GM21619 (cell line): ENCODE data around the gene CLCN4.

Source experiments
- ATAC-seq: cut with Tn5 transposase; IDR thresholded peaks from one replicate; pipeline ENCODE4 v1.9.1; 2021; ENCODE audit not compliant: unreplicated experiment

The CLCN4 gene

GRCh38 chrX:10166248-10166716 is 9.5 kb downstream of the CLCN4 start:
- ATAC-seq = no peak

GRCh38 chrX:10166731-10167151 is 10.0 kb downstream of the CLCN4 start:
- ATAC-seq = no peak

GRCh38 chrX:10167573-10167972 is 10.8 kb downstream of the CLCN4 start:
- no peak for ATAC-seq

GRCh38 chrX:10168226-10168625 is 11.5 kb downstream of the CLCN4 start:
- no peak for ATAC-seq

DNA sequence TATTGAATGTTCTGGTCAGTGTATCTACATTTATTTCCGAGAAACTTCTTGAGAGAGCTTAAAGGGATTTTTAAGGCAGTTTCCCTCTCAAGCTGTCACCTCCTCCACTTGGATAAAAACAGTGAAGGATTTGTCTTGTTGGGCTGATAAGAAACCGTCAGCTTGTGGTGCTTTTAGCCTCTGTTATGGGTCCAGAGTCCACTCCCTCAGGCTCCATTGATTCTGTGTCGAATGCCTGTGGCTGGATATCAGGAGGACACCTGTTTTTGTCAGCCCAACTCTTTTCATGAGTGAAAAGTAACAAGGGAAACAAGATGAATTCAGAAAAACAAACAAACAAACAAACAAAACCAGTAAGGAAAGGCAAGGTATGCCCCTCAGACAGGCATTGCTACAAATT is 12.4 kb downstream of the CLCN4 start:
- ATAC-seq = no peak

- ATAC-seq = no peak
Measured at GRCh38 chrX:10171249-10171648, 14.5 kb downstream of the CLCN4 start.

DNA sequence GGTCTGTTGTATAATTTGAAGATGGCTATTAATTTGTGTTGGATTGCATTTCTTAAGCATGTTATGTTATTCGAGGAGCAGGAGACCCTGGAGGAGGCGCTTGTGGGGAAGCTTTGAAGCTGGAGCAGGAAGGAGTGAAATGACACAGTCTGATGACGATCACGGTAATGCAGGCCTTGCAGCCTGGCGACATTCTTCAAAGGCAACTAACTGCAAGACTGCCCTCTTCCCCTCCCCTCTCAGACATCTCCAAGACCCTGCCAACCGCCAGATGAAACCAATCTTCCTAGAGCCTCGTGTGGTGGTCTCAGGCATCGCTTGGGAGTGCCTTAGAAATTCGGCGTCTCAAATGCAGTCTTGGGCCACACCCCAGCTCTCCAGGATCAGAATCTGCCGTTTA is 16.1 kb downstream of the CLCN4 start:
- ATAC-seq = no peak

DNA sequence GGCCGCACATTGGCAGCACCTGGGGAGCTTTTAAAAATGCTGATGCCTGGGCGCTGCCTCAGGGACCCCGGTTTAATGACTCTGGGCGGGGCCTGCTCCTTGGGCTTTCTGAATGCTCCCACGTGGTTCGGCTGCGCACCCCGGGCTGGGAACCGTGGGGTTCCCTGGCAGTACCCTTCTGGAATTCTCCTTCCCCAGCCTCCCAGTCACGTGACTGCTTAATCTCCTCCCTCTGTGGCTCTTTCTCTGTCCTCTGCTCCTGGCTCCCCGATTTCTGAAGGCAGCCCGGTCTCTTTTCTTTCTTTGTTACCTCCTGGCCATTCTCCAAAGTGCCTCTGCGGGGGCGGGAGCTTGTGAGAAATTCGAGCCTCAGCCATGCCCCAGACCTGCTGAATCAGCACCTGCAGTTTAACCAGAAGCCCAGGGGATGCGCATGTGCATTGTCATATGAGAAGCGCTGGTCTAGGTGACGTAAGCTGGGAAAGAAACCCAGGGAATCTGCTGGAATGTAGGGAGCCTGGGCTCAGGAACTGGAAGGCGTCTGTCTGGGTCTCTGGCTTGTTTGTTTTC is 16.6 kb downstream of the CLCN4 start:
- no peak for ATAC-seq

GRCh38 chrX:10174051-10174450 is 17.3 kb downstream of the CLCN4 start:
- no peak for ATAC-seq

- no peak for ATAC-seq
Measured at GRCh38 chrX:10174810-10175209, 18.0 kb downstream of the CLCN4 start.

DNA sequence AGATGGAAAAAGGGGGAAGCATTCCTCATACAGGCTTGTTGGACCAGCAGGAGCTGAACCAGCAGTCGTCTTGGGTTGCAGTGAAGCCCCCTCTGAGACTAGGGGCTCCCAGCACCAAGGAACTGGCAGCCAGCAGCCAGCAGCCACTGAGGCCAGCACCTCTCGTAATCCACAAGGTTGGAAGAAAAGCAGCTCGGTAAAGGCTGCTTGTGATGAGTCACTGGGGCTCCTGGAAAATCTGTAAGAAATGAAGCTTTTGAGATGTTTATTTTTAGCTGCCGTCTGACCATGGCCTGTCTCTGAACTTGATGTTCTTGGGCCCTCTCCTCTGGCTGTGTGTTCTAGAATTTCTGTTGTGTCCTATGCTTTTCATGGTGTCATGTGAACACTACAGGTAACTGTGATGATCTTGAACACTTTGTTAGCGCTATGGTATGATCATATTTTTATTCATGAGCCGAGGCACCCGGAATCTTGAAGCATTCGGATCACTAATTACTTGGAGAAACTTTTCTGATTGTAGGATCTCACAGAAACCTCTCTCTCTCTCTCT is 18.6 kb downstream of the CLCN4 start:
- no peak for ATAC-seq

DNA sequence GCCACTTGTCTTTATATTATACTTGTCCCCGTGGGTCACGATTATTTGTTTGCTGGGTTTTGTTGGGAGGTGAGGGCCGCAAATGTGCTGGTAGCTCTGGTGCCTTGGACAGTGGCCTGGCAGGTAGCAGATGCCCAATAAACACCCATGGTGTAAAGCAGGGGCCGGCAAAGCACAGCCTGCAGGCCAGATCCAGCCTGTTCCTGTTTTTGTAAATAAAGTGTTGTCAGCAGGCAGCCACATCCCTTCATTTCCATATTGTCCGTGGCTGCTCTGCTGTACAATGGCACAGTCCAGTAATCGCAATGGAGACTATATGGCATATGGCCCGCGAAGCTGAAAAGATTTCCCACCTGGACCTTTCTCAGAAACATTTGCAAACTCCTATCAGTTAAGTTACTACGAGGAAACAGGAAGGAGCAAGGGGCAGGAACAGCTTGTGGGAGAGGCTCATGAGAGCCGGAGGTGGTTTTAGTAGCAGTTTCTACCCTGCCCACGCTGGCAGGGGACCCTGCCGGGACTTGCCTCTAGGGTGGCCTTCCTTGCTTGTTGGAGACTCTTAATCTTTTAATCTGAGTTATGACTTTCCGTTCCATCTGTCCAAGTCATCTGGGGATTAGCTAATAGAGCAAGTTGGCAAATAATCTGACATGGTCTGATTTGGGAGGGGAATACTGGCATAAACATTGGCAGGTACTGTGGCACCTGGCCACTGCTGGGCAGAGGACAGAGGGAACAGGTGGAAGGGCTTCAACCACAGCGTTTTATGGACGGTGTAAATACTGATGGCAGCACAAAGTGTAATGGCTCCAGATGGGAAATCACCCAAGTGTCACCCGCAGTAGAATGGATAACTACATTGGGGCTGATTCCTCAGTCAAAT is 19.6 kb downstream of the CLCN4 start:
- no peak for ATAC-seq

DNA sequence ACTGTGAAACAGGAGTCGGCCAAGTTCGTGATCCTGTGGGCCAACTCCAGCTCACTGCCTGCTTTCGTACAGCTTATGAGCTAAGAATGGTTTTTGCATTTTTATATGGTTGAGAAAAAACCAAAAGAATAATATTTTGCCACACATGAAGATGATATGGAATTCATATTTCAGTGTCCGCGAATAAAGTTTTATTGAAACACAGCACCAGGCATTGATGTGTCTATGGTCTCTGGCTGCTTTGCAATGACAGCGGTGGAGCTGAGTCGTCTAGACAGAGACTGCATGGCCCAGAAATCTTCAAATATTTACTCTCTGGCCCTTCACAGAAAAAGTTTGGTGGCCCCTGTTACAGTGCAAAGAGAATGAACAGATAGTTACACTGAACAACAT is 20.2 kb downstream of the CLCN4 start:
- no peak for ATAC-seq

DNA sequence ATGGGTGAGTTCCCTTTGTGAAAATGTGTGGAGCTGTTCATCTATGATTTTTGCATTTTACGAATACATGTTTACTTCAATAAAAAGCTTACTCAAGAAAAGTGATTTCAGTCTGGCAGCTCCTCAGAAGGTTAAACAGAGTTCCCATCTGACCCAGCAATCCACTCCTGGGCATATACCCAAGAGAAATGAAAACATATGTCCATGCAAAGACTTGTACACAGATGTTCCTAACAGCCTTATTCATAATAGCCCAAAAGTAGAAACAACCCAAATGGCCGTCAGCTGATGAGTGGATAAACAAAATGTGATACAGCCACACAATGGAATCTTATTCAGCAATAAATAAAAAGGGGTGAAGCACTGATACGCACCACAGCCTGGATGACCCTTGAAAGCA is 20.8 kb downstream of the CLCN4 start:
- ATAC-seq = no peak

DNA sequence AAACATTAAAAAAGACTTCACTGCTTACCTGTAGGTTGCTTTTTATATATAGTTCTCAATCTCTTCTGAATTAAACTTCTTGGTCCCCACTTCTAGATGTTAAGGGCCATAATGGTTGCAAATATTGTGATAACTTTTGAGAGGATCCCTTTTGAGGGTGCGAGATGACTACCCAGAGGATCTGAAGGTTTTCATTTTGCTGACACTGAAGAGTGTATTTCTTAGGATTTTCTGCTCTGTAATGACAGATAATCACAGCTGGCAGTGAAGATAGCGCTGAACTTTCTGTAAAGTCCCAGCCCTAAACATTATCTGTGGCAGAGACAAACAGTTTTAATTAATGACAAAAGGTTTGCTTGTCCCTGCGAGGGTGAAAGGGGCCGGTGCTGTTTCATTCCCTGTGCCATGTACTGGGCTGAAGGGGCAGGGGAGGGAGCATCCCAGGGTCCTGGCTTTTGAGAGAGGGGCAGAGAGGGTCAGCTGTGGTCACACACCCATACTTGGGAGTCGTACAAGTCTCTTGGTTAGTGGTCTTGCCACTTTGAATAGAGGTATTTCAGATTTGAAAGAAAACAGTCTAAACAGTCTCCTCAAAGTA is 22.2 kb downstream of the CLCN4 start:
- ATAC-seq = no peak

DNA sequence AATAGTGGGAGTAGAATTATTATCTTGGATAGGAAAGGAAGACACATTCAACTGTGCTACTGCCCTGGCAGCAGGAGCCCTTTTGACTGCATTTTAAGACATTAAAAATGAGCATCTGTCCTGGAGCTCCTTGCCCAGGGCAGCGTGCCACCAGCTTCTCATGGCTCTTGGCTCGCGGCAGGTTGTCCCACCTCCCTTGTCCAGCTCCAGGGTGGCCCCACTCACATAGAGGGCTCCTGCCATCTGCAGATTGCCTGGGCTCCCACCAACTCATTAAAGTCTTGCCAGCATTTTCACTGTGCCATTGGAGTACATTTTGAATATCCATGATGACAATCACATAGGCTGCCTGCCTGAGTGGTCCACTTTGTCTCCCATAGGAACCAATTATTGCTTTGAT is 27.0 kb downstream of the CLCN4 start:
- ATAC-seq = no peak

GRCh38 chrX:10184411-10184810 is 27.6 kb downstream of the CLCN4 start:
- no peak for ATAC-seq

DNA sequence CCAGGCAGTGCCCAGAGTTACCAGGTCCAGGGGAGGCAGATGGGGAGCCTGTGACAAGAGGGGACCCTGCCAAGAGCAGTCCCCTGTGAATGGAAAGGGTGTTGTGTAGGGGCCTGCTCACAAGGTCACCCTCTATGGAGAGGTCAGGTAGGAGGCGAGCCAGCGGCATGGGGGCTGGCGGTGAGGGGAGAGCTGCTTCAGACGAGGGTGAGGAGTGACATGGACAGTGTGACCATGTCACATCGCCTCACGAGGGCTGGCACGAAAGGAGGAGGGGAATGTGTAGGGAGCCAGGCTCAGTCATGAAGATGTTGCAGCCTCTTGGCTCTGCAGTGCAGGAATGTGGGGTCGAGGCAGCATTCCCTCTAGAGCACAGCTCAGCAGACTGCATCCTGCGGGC is 29.6 kb downstream of the CLCN4 start:
- ATAC-seq = no peak

GRCh38 chrX:10187421-10187820 is 30.6 kb downstream of the CLCN4 start:
- ATAC-seq = no peak

DNA sequence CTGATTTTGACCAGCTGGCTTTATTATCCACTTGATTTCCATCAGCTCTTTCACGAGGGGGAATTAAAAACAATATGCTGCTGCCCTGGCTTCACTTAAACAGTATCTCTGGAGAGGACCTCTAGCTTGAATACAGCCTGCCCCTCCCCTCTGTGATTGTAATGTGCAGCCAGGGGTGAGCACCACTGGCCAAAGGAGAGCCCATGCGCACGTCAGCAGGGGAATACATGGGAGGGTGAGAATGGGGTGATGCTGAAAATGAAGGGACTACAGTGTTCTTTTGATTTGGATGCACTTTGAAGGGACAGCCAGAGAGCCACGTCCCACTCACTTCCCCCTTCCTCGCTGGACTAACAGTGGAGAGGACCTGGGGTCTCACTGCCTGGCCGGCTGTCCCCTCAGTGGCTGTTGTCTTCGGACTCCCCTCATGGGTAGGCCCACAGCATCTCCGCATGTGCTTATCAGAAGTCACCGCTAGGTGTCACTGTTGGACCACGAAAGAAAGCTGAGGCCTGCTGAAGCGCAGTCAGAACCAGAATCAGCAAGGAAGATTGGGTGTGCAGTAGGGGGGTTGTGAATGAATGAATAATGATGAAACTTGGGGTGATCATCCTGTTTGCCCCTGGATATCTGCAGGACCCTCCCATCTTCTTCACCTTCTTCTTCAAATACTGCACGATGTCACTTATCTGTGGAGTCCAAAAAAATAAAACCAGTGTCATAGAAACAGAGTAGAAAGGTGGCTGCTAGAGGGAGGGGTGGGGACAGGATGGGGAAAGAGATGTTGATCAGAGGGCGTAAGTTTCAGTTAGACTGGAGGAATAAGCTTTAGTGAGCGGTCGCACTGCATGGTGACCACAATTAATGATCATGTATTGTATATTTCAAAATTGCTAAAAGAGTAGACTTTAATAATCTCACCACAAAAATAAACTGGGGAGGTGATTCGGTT is 32.8 kb downstream of the CLCN4 start:
- ATAC-seq = peak; percentile 88

- peak; percentile 51 for ATAC-seq
Measured at GRCh38 chrX:10190367-10190766, 33.6 kb downstream of the CLCN4 start.
